SK-N-SH (cell line): ENCODE results near the gene SYCN. TPM values are rescaled to one million over a fixed set of nuclear protein-coding genes. Genes with fewer than 3 reads are reported as not detected.

Experiments used
- CTCF ChIA-PET: fragments of 300-600, 350-600 bp; formaldehyde crosslinking; extraction: SDS; loops from one replicate; lab custom pipeline; 2021; lab: Yijun Ruan, JAX
- POLR2A ChIA-PET: fragments of 350-600 bp; sonication (Branson Sonifier 250); formaldehyde crosslinking; extraction: SDS; loops from one replicate; lab custom pipeline; 2020; ENCODE audit warnings: antibody characterized with exemption, inconsistent platforms; lab: Yijun Ruan, JAX
- DNase-seq: peaks from one replicate; pipeline ENCODE4 v3.0.0; 2012
- H2AFZ ChIP-seq: fragments of 200-600 bp; sonication (generic); 2 replicates; pipeline ENCODE4 v1.8.1; 2016; ENCODE audit warnings: antibody characterized with exemption, mild to moderate bottlenecking, low read depth
- H3F3A ChIP-seq: fragments of 200-600 bp; sonication (generic); replicated peaks from 2 replicates; pipeline ENCODE3; 2016; ENCODE audit warnings: antibody characterized with exemption, mild to moderate bottlenecking; ENCODE audit not compliant: insufficient read depth
- H3K27ac ChIP-seq, 2 experiments: fragments of 200-500 bp in 1 of 2; fragments of 200-600 bp in 1 of 2; sonication (Bioruptor generic) in 1 of 2; sonication (generic), shearing (Covaris generic) in 1 of 2; 2 replicates each; pipeline versions ENCODE4 v1.5.1 to v1.6.1; 2014 to 2016; ENCODE audit warnings: low read depth in 2 of 2, inconsistent platforms in 1 of 2, low read length in 1 of 2, mild to moderate bottlenecking in 1 of 2, mixed read lengths in 1 of 2
- H3K27me3 ChIP-seq: fragments of 200-600 bp; sonication (generic), shearing (Covaris generic); 2 replicates; pipeline ENCODE4 v1.6.1; 2016; ENCODE audit warnings: mixed run types; ENCODE audit not compliant: insufficient read depth
- H3K36me3 ChIP-seq, 2 experiments: fragments of 200-500 bp in 1 of 2; fragments of 200-600 bp in 1 of 2; sonication (Bioruptor generic) in 1 of 2; sonication (generic) in 1 of 2; replicated peaks in 1 of 2; 2 replicates each; pipeline versions ENCODE3 to v1.5.1; 2014 to 2016; ENCODE audit warnings: low read length in 1 of 2, mild to moderate bottlenecking in 1 of 2; ENCODE audit not compliant: insufficient read depth in 2 of 2, control insufficient read depth in 1 of 2
- H3K4me1 ChIP-seq, 2 experiments: fragments of 200-500 bp in 1 of 2; fragments of 200-600 bp in 1 of 2; sonication (Bioruptor generic) in 1 of 2; sonication (generic), shearing (Covaris generic) in 1 of 2; 2 replicates each; pipeline versions ENCODE4 v1.5.1 to v1.6.1; 2014 to 2016; ENCODE audit warnings: low read depth in 1 of 2, low read length in 1 of 2, mixed run types in 1 of 2; ENCODE audit not compliant: insufficient read depth in 2 of 2, control insufficient read depth in 1 of 2
- H3K4me2 ChIP-seq: fragments of 200-600 bp; sonication (generic), shearing (Covaris generic); 2 replicates; pipeline ENCODE4 v1.6.1; 2017; ENCODE audit warnings: mixed run types
- H3K4me3 ChIP-seq, 2 experiments: fragments of 200-500 bp in 1 of 2; fragments of 200-600 bp in 1 of 2; sonication (Bioruptor generic) in 1 of 2; sonication (generic), shearing (Covaris generic) in 1 of 2; 2 replicates each; pipeline versions ENCODE4 v1.5.1 to v1.8.1; 2014 to 2016; ENCODE audit warnings: low read depth in 2 of 2, inconsistent platforms in 1 of 2, low read length in 1 of 2, mild to moderate bottlenecking in 1 of 2, mixed read lengths in 1 of 2, moderate library complexity in 1 of 2
- H3K79me2 ChIP-seq: fragments of 200-600 bp; sonication (generic); 2 replicates; pipeline ENCODE4 v1.8.1; 2017; ENCODE audit warnings: mild to moderate bottlenecking; ENCODE audit not compliant: insufficient read depth
- H3K9ac ChIP-seq: fragments of 200-600 bp; sonication (generic); 2 replicates; pipeline ENCODE4 v1.6.1; 2017; ENCODE audit warnings: mixed run types
- H3K9me2 ChIP-seq: fragments of 200-600 bp; sonication (generic); 2 replicates; pipeline ENCODE4 v1.6.1; 2017; ENCODE audit warnings: mixed run types
- H3K9me3 ChIP-seq: fragments of 200-600 bp; sonication (generic); 2 replicates; pipeline ENCODE4 v1.6.1; 2017; ENCODE audit warnings: mixed run types, mild to moderate bottlenecking, moderate library complexity
- H4K20me1 ChIP-seq: fragments of 200-600 bp; sonication (generic); 2 replicates; pipeline ENCODE4 v1.6.1; 2017; ENCODE audit warnings: mild to moderate bottlenecking, mixed run types; ENCODE audit not compliant: insufficient read depth
- ELF1 ChIP-seq: IDR thresholded peaks from 2 replicates; pipeline ENCODE4 v1.4.0; 2012
- EP300 ChIP-seq, 2 experiments: IDR thresholded peaks; 2 replicates each; pipeline versions ENCODE4 v1.4.0 to v1.6.1; 2012; ENCODE audit warnings: borderline replicate concordance in 1 of 2, low read depth in 1 of 2, low read length in 1 of 2
- EZH2phosphoT487 ChIP-seq: fragments of 200-600 bp; sonication (generic); IDR thresholded peaks from 2 replicates; pipeline ENCODE4 v1.6.1; 2017; ENCODE audit warnings: low read depth, mixed run types, mild to moderate bottlenecking, antibody characterized with exemption, moderate library complexity, borderline replicate concordance
- FOXM1 ChIP-seq: IDR thresholded peaks from 2 replicates; pipeline ENCODE4 v1.4.0; 2012; ENCODE audit warnings: low read depth, mild to moderate bottlenecking
- JUND ChIP-seq: IDR thresholded peaks from 2 replicates; pipeline ENCODE4 v1.4.0; 2012
- MEF2A ChIP-seq: IDR thresholded peaks from 2 replicates; pipeline ENCODE4 v1.4.0; 2012; ENCODE audit warnings: low read depth, borderline replicate concordance
- MXI1 ChIP-seq: IDR thresholded peaks from 2 replicates; pipeline ENCODE4 v1.6.1; 2012; ENCODE audit warnings: mild to moderate bottlenecking, low read depth, low read length, improper control_type of control experiment
- NFIC ChIP-seq: IDR thresholded peaks from 2 replicates; pipeline ENCODE4 v1.4.0; 2012; ENCODE audit warnings: borderline replicate concordance
- NRF1 ChIP-seq: IDR thresholded peaks from 2 replicates; pipeline ENCODE4 v1.6.1; 2012; ENCODE audit warnings: low read depth, mild to moderate bottlenecking, low read length
- POLR2AphosphoS5 ChIP-seq: IDR thresholded peaks from 2 replicates; pipeline ENCODE4 v1.6.1; 2012; ENCODE audit warnings: low read depth, low read length
- RCOR1 ChIP-seq: fragments of 150-350 bp; IDR thresholded peaks from 2 replicates; pipeline ENCODE4 v1.6.1; 2017; ENCODE audit warnings: antibody characterized with exemption, low read length
- SIN3A ChIP-seq: IDR thresholded peaks from 2 replicates; pipeline ENCODE4 v1.6.1; 2012; ENCODE audit warnings: low read depth, mild to moderate bottlenecking, low read length, moderate library complexity, borderline replicate concordance
- SMC3 ChIP-seq: IDR thresholded peaks from 2 replicates; pipeline ENCODE4 v1.6.1; 2012; ENCODE audit warnings: low read depth, low read length, improper control_type of control experiment
- TAF1 ChIP-seq: IDR thresholded peaks from 2 replicates; pipeline ENCODE4 v1.6.1; 2012; ENCODE audit warnings: low read depth, mild to moderate bottlenecking, low read length, moderate library complexity, borderline replicate concordance
- TEAD4 ChIP-seq: IDR thresholded peaks from 2 replicates; pipeline ENCODE4 v1.4.0; 2012; ENCODE audit warnings: mild to moderate bottlenecking, borderline replicate concordance; ENCODE audit not compliant: insufficient read depth
- USF1 ChIP-seq: IDR thresholded peaks from 2 replicates; pipeline ENCODE4 v1.4.0; 2012; ENCODE audit warnings: low read depth, borderline replicate concordance
- WGBS: methylation state at CpG from one replicate; pipeline ENCODE4 v1.1.6; 2017; ENCODE audit warnings: low lambda C conversion rate; 5-methylcytosine and 5-hydroxymethylcytosine counted together
- polyA plus RNA-seq, 3 experiments: library from polyadenylated mRNA; depleted of rRNA; stranded (reverse); fragments of >200 nt; gene quantifications; 2 replicates each; pipeline ENCODE4 v1.2.3, GENCODE V29; 2012
- TF ChIP-seq, protein P1 (sequence below): IDR thresholded peaks from 2 replicates; pipeline ENCODE4; 2012
- TF ChIP-seq, protein P2 (sequence below): IDR thresholded peaks from 2 replicates; pipeline ENCODE4 v1.4.0; 2012; ENCODE audit warnings: low read depth, borderline replicate concordance
- TF ChIP-seq, protein P3 (sequence below): IDR thresholded peaks from 2 replicates; pipeline ENCODE4 v1.4.0; 2012; ENCODE audit warnings: low read depth

SYCN gene
- polyA plus RNA-seq, 1 of the 3 experiments (the other 2 are of a cell fraction), result not detected

DNA sequence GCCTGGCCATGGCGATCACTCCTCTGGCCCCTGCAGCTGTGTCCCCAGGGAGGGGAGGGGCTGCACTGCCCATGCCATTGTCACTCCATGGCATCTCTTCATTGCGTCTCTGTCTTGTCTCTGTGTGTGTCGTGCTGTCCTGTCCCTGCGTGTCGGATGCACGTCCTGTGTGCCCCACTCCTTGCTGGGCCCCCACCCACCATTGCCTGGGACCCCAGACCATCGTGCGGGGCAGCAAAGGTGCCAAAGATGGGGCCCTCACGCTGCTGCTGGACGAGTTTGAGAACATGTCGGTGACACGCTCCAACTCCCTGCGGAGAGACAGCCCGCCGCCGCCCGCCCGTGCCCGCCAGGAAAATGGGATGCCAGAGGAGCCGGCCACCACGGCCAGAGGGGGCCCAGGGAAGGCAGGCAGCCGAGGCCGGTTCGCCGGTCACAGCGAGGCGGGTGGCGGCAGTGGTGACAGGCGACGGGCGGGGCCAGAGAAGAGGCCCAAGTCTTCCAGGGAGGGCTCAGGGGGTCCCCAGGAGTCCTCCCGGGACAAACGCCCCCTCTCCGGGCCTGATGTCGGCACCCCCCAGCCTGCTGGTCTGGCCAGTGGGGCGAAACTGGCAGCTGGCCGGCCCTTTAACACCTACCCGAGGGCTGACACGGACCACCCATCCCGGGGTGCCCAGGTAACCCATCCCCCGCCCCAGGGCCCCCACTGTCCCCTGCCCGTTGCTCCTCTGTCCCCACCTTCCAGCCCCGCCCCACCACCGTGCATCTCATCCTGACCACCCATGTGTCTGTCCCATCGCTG is 31.2 kb downstream of the SYCN start:
- no peak for DNase-seq
- Histone ChIP-seq H3K4me2 (no peak overlapping the region), H4K20me1 (no peaks in the 10 kb centered on the region), H3K27me3 (no peaks in the 10 kb centered on the region), H3K4me1 (peaks cover 0 to 43% of the 10 kb centered on the region in 2 experiments; a peak in 1 of 4 replicates), H3K9me2 (no peaks in the 10 kb centered on the region), H3K36me3 (peaks cover 0 to 35% of the 10 kb centered on the region in 2 experiments), H3F3A (no peaks in the 10 kb centered on the region), H2AFZ (no peak overlapping the region), H3K27ac (peak overlapping the region in 1 of 2 experiments; percentile 91; a peak in 2 of 4 replicates), H3K9me3 (no peaks in the 10 kb centered on the region), H3K9ac (no peak overlapping the region), H3K4me3 (no peak overlapping the region), H3K79me2 (no peaks in the 10 kb centered on the region)
- TF ChIP-seq, protein P1, sequence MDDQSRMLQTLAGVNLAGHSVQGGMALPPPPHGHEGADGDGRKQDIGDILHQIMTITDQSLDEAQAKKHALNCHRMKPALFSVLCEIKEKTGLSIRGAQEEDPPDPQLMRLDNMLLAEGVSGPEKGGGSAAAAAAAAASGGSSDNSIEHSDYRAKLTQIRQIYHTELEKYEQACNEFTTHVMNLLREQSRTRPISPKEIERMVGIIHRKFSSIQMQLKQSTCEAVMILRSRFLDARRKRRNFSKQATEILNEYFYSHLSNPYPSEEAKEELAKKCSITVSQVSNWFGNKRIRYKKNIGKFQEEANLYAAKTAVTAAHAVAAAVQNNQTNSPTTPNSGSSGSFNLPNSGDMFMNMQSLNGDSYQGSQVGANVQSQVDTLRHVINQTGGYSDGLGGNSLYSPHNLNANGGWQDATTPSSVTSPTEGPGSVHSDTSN, result no peak
- no peak for TF ChIP-seq NRF1
- TF ChIP-seq RCOR1, result no peak
- no peak for TF ChIP-seq POLR2AphosphoS5
- TF ChIP-seq MEF2A, result no peak
- 94% methylated on average over 38 of the region's 45 CpGs for WGBS
- ChIA-PET POLR2A (no interaction called here), CTCF (interaction anchor here (1.0 to 5.2 kb wide), 3 partner anchors 15 to 63 kb away, joined by 3 to 37 read pairs (median 14); no protein-coding TSS in a partner anchor)

- no peaks in the 10 kb centered on the region for H3K27me3 ChIP-seq
- ChIA-PET CTCF (interaction anchor here (0.9 to 1.2 kb wide), 3 partner anchors 9 to 61 kb away, joined by 3 to 7 read pairs (median 4); no protein-coding TSS in a partner anchor), POLR2A (no interaction called here)
- H2AFZ ChIP-seq, result no peak overlapping the region
- WGBS, result 65% methylated on average over 24 of the region's 27 CpGs
- no peaks in the 10 kb centered on the region for H3K9me3 ChIP-seq
- no peaks in the 10 kb centered on the region for H3F3A ChIP-seq
- H3K9me2 ChIP-seq, result no peaks in the 10 kb centered on the region
- peaks cover 0 to 53% of the 10 kb centered on the region in 2 experiments; a peak in 1 of 4 replicates for H3K4me1 ChIP-seq
- H3K27ac ChIP-seq, result peak overlapping the region in 1 of 2 experiments; percentile 91; a peak in 2 of 4 replicates
- no peak overlapping the region for H3K9ac ChIP-seq
- no peak overlapping the region for H3K4me2 ChIP-seq
- H3K79me2 ChIP-seq, result no peaks in the 10 kb centered on the region
- H3K36me3 ChIP-seq, result peaks cover 0 to 35% of the 10 kb centered on the region in 2 experiments
- no peak overlapping the region for H3K4me3 ChIP-seq
- DNase-seq, result peak; percentile 85
- H4K20me1 ChIP-seq, result no peaks in the 10 kb centered on the region
- TF ChIP-seq USF1 (no peak), NRF1 (no peak), ELF1 (no peak), EZH2phosphoT487 (no peak), TAF1 (no peak), FOXM1 (no peak), SMC3 (no peak), EP300 (IDR thresholded peaks at IDR 0.05; ENCODE audit: borderline replicate concordance in 1 of 2, low read depth in 1 of 2, low read length in 1 of 2) (no peak), MXI1 (peak; percentile 28; the same call in 1 of the 2 replicates), TEAD4 (no peak), JUND (no peak), NFIC (no peak), SIN3A (no peak)
- TF ChIP-seq, protein P1, result no peak
- TF ChIP-seq, protein P2, sequence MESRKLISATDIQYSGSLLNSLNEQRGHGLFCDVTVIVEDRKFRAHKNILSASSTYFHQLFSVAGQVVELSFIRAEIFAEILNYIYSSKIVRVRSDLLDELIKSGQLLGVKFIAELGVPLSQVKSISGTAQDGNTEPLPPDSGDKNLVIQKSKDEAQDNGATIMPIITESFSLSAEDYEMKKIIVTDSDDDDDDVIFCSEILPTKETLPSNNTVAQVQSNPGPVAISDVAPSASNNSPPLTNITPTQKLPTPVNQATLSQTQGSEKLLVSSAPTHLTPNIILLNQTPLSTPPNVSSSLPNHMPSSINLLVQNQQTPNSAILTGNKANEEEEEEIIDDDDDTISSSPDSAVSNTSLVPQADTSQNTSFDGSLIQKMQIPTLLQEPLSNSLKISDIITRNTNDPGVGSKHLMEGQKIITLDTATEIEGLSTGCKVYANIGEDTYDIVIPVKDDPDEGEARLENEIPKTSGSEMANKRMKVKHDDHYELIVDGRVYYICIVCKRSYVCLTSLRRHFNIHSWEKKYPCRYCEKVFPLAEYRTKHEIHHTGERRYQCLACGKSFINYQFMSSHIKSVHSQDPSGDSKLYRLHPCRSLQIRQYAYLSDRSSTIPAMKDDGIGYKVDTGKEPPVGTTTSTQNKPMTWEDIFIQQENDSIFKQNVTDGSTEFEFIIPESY, result no peak
- TF ChIP-seq, protein P3, sequence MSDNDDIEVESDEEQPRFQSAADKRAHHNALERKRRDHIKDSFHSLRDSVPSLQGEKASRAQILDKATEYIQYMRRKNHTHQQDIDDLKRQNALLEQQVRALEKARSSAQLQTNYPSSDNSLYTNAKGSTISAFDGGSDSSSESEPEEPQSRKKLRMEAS, result no peak
Observed at GRCh38 chr19:39171479-39172465, 32.3 kb downstream of the SYCN start.
